ENCODE measurements around the gene PSMD3.

The PSMD3 gene

GRCh38 chr17:40022961-40023541 is 42.4 kb downstream of the PSMD3 start:
- no peak for DNase-seq (ENCODE audit: low read depth)

GRCh38 chr17:40023590-40024292 is 43.1 kb downstream of the PSMD3 start:
- no peak for DNase-seq (ENCODE audit: low read depth)

- no peak for DNase-seq (ENCODE audit: low read depth)
These were observed 44.3 kb downstream of the PSMD3 start for GRCh38 chr17:40024901-40025300.

GRCh38 chr17:40025559-40025958 is 45.0 kb downstream of the PSMD3 start:
- no peak for DNase-seq (ENCODE audit: low read depth)

GRCh38 chr17:40025991-40026815 is 45.6 kb downstream of the PSMD3 start:
- peak; percentile 7 for DNase-seq (ENCODE audit: low read depth)

- DNase-seq (ENCODE audit: low read depth) = peak; percentile 59
These were observed 46.4 kb downstream of the PSMD3 start for GRCh38 chr17:40026816-40027613.

GRCh38 chr17:40027614-40028012 is 47.0 kb downstream of the PSMD3 start:
- no peak for DNase-seq (ENCODE audit: low read depth)

GRCh38 chr17:40028595-40028994 is 48.0 kb downstream of the PSMD3 start:
- no peak for DNase-seq (ENCODE audit: low read depth)

GRCh38 chr17:40031706-40032105 is 51.1 kb downstream of the PSMD3 start:
- DNase-seq (ENCODE audit: low read depth) = no peak

GRCh38 chr17:40032322-40033320 is 52.0 kb downstream of the PSMD3 start:
- no peak for DNase-seq (ENCODE audit: low read depth)

- no peak for DNase-seq (ENCODE audit: low read depth)
These were observed 52.7 kb downstream of the PSMD3 start for GRCh38 chr17:40033339-40033738.

- no peak for DNase-seq (ENCODE audit: low read depth)
These were observed 54.0 kb downstream of the PSMD3 start for GRCh38 chr17:40034426-40035161.

GRCh38 chr17:40035162-40035559 is 54.6 kb downstream of the PSMD3 start:
- DNase-seq (ENCODE audit: low read depth) = no peak

- no peak for DNase-seq (ENCODE audit: low read depth)
These were observed 58.4 kb downstream of the PSMD3 start for GRCh38 chr17:40038882-40039513.

GRCh38 chr17:40041196-40041595 is 60.6 kb downstream of the PSMD3 start:
- no peak for DNase-seq (ENCODE audit: low read depth)
